ENCODE results near the gene TUNAR. TPM values are rescaled to one million over a fixed set of nuclear protein-coding genes. Genes with fewer than 3 reads are reported as not detected.
"Not testable (repeated sequence)": the region's sequence is repeated elsewhere in the genome, so short reads cannot be mapped to it uniquely, and the experiment has no call there.

The TUNAR gene
- total RNA-seq, 2 donors from 2014 or later: not detected

DNA sequence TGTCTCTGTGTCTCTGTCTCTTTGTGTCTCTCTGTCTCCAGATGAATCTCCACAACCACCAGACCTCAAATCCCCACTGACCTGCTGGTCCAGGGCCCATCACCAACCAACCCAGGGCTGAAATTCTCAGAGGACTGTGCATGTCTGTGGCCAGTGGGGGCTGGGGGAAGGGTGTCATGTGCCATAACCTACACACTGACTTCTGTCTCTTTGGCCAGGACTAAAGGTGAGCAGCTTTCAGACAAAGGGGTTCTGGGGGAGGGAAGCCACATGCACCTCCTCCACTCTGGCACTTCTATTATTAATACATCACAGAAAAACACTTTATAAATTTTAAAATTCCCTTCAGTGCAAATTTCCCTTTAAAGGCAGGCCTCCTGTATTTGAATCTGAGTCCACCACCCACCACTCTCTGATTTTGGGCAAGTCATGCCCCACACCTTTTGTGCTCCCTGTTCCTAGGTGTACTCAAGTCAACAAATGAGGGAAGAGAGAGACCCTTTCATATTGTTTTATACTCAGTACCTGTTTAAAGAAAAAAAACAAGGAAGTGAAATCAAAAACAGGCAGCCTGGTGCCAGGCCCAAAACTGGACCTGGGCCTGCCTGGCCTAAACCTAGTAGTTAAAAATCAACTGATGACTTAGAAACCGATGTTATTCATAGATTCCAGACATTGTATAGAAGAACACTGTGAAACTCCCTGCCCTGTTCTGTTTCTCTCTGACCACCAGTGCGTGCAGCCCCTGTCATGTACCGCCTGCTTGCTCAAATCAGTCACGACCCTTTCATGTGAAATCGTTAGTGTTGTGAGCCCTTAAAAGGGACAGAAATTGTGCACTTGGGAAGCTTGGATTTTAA, 80.2 kb downstream of the TUNAR start:
- DNase-seq (ENCODE audit: low spot score): no peak
- H3K4me3 ChIP-seq: no peak overlapping the region
- H3K4me1 ChIP-seq: no peaks in the 10 kb centered on the region
- no peak for TF ChIP-seq CTCF (IDR thresholded peaks at IDR 0.05)
- H3K9me3 ChIP-seq: no peaks in the 10 kb centered on the region
- no peaks in the 10 kb centered on the region for H3K27me3 ChIP-seq
- no peaks in the 10 kb centered on the region for H3K36me3 ChIP-seq
- H3K27ac ChIP-seq: no peak overlapping the region

GRCh38 chr14:95958105-95958504, 81.5 kb downstream of the TUNAR start:
- no peak overlapping the region for H3K4me3 ChIP-seq
- no peaks in the 10 kb centered on the region for H3K9me3 ChIP-seq
- no peaks in the 10 kb centered on the region for H3K4me1 ChIP-seq
- no peak for TF ChIP-seq CTCF (IDR thresholded peaks at IDR 0.05)
- H3K27ac ChIP-seq: no peak overlapping the region
- H3K36me3 ChIP-seq: no peaks in the 10 kb centered on the region
- no peaks in the 10 kb centered on the region for H3K27me3 ChIP-seq
- no peak for DNase-seq (ENCODE audit: low spot score)

DNA sequence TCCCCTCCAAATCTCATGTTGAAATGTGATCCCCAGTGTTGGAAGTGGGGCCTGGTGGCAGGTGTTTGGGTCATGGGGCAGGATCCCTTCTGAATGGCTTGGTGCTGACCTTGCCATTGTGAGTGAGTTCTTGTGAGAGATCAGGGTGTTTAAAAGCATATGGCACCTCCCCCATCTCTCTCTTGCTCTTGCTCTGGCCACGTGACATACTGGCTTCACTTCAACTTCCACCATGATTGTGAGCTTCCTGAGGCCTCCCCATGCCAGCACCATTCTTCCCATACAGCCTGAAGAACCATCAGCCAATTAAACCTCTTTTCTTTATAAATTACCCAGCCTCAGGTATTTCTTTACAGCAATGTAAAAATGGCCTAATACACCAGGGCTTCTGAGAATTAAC, 82.7 kb downstream of the TUNAR start:
- Histone ChIP-seq H3K4me3 (no peak overlapping the region), H3K36me3 (no peaks in the 10 kb centered on the region), H3K27ac (no peak overlapping the region), H3K4me1 (no peaks in the 10 kb centered on the region), H3K27me3 (no peaks in the 10 kb centered on the region), H3K9me3 (no peaks in the 10 kb centered on the region)
- TF ChIP-seq CTCF (IDR thresholded peaks at IDR 0.05): no peak
- DNase-seq (ENCODE audit: low spot score): no peak

- Histone ChIP-seq H3K9me3 (peaks cover 0 to 6% of the 10 kb centered on the region in 2 donors), H3K27me3 (no peaks in the 10 kb centered on the region), H3K27ac (no peak overlapping the region), H3K4me3 (no peak overlapping the region), H3K4me1 (no peaks in the 10 kb centered on the region), H3K36me3 (no peaks in the 10 kb centered on the region)
- no peak for DNase-seq (ENCODE audit: low spot score)
- no peak for TF ChIP-seq CTCF (IDR thresholded peaks at IDR 0.05)
These were observed 84.8 kb downstream of the TUNAR start for GRCh38 chr14:95961481-95961880.

- no peak overlapping the region for H3K4me3 ChIP-seq
- no peak for DNase-seq (ENCODE audit: low spot score)
- no peaks in the 10 kb centered on the region for H3K27me3 ChIP-seq
- TF ChIP-seq CTCF (IDR thresholded peaks at IDR 0.05): no peak
- H3K4me1 ChIP-seq: no peaks in the 10 kb centered on the region
- H3K27ac ChIP-seq: no peak overlapping the region
- H3K36me3 ChIP-seq: no peaks in the 10 kb centered on the region
- H3K9me3 ChIP-seq: peaks cover 0 to 6% of the 10 kb centered on the region in 2 donors
These were observed 88.3 kb downstream of the TUNAR start for GRCh38 chr14:95964901-95965300.

DNA sequence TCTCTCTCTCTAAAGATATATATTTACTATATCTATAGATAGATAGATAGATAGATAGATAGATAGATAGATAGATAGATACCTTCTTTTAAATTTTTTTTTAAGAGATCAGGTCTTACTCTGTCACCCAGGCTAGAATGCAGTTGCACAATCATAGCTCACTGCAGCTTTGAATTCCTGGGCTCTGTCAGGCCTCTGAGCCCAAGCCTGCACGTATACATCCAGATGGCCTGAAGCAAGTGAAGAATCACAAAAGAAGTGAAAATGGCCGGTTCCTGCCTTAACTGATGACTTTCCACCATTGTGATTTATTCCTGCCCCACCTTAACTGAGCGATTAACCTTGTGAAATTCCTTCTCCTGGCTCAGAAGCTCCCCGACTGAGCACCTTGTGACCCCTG, 91.4 kb downstream of the TUNAR start:
- H3K4me3 ChIP-seq; H3K36me3 ChIP-seq; H3K27me3 ChIP-seq; H3K4me1 ChIP-seq; DNase-seq (ENCODE audit: low spot score); H3K27ac ChIP-seq; H3K9me3 ChIP-seq: not testable (repeated sequence)

Other genes with a start within 250 kb of the TUNAR start
- not detected for gene TCL1B, start 190.4 kb upstream of the TUNAR start, total RNA-seq
- under 1 TPM in 1 of 2 donors, not detected in 1; 0.71 TPM for gene TCL1A, start 162.7 kb upstream of the TUNAR start, total RNA-seq
- gene C14orf132, start 162.5 kb downstream of the TUNAR start, total RNA-seq: 1 to 10 TPM; 1.6 to 5.6 TPM

Measured in right atrium auricular region (tissue), 2 donors.